Measurements from ENCODE around the gene HP1BP3. TPM values are rescaled to one million over a fixed set of nuclear protein-coding genes. Genes with fewer than 3 reads are reported as not detected.

The HP1BP3 gene
- total and polyA plus RNA-seq, 2 of the 4 experiments (the other 2 are of a cell fraction): 88.4 to 151 TPM

GRCh38 chr1:20751462-20751990, 35.6 kb downstream of the HP1BP3 start:
- dilution Hi-C loops (cut with HindIII; ENCODE audit: low sequenced_read_pairs, unreplicated experiment) (no loop called here), intact Hi-C loops (cut with micrococcal nuclease) (no loop called here), in situ Hi-C loops (cut with MboI; ENCODE audit: low sequenced_read_pairs) (no loop called here)
- Histone ChIP-seq H3K9me1 (ENCODE audit: insufficient read depth, low read length) (peaks cover 4% of the 10 kb centered on the region), H3K4me3 (ENCODE audit: insufficient read depth, low read depth, low read length) (no peak overlapping the region), H3K4me1 (ENCODE audit: control insufficient read depth, insufficient read depth, low read length) (peaks cover 8% of the 10 kb centered on the region), H2AK5ac (ENCODE audit: low read depth, low read length) (no peak overlapping the region), H3K14ac (replicated peaks; ENCODE audit: low read depth, low read length) (no peak overlapping the region), H3K9me3 (ENCODE audit: control insufficient read depth, insufficient read depth, low read length) (no peaks in the 10 kb centered on the region), H4K5ac (ENCODE audit: low read depth, low read length) (no peak overlapping the region), H3K36me3 (ENCODE audit: control insufficient read depth, insufficient read depth, low read length) (peaks cover 49% of the 10 kb centered on the region), H2AK9ac (replicated peaks; ENCODE audit: low read depth, low read length, poor library complexity) (no peak overlapping the region), H3K56ac (ENCODE audit: extremely low read depth, insufficient read depth, low read length) (no peak overlapping the region), H4K91ac (ENCODE audit: insufficient read depth, low read depth, low read length) (no peak overlapping the region), H3K23ac (ENCODE audit: low read depth, low read length) (no peak overlapping the region), H2BK15ac (ENCODE audit: low read depth, low read length) (no peak overlapping the region), H4K20me1 (ENCODE audit: insufficient read depth, low read length) (peaks cover 2% of the 10 kb centered on the region; the same call in 1 of the 2 replicates), H3K27ac (ENCODE audit: insufficient read depth, low read length) (no peak overlapping the region), H2BK120ac (ENCODE audit: low read depth, low read length) (no peak overlapping the region), H2BK20ac (ENCODE audit: low read depth, low read length) (no peak overlapping the region), H2AFZ (replicated peaks; ENCODE audit: low read length, poor library complexity) (no peak overlapping the region), H3K79me1 (ENCODE audit: low read depth in 1 of 2, low read length in 2 of 2) (peaks cover 20 to 66% of the 10 kb centered on the region in 2 experiments), H4K8ac (ENCODE audit: low read depth in 2 of 2, low read length in 2 of 2) (no peak overlapping the region), H3K4me2 (ENCODE audit: low read depth, low read length) (no peak overlapping the region), H3K18ac (ENCODE audit: low read depth, low read length) (no peak overlapping the region), H3K9ac (ENCODE audit: low read depth, low read length) (no peak overlapping the region), H3K27me3 (ENCODE audit: control insufficient read depth, insufficient read depth, low read length) (no peaks in the 10 kb centered on the region), H3K4ac (ENCODE audit: low read depth, low read length) (no peak overlapping the region), H2BK5ac (ENCODE audit: low read depth, low read length, poor library complexity, severe bottlenecking) (no peak overlapping the region)
- TF ChIP-seq MAZ (IDR thresholded peaks at IDR 0.05; ENCODE audit: borderline replicate concordance, low read depth, low read length) (no peak), FOS (IDR thresholded peaks at IDR 0.05; ENCODE audit: low read depth, low read length) (no peak), SMC3 (IDR thresholded peaks at IDR 0.05; ENCODE audit: low read depth, low read length) (no peak), CTCF (conservative IDR thresholded peaks at IDR 0.05; ENCODE audit: low read depth, low read length) (no peak), ELK1 (IDR thresholded peaks at IDR 0.05; ENCODE audit: borderline replicate concordance, low read depth, low read length) (no peak), RCOR1 (IDR thresholded peaks at IDR 0.05; ENCODE audit: insufficient replicate concordance, low read length) (no peak)
- WGBS, 2 experiments (ENCODE audit: extremely low coverage in 2 of 2, insufficient read length in 1 of 2): no CpG with 5 or more reads among the region's 3 CpGs
- DNase-seq (no peak), ATAC-seq (ENCODE audit: low read depth) (no peak)
- no TSS peak for BruUV-seq (replicated peaks)
- ChIA-PET CTCF (interaction anchor here (1.1 kb wide), 1 partner anchor 55 kb away, joined by 4 read pairs; no protein-coding TSS in a partner anchor), POLR2A (ENCODE audit: unreplicated experiment) (no interaction called here)
